HG02588 (cell line): ENCODE data around the gene IFNE.

Experiments used
- ATAC-seq: cut with Tn5 transposase; IDR thresholded peaks from one replicate; pipeline ENCODE4 v1.9.1; 2021; ENCODE audit warnings: mild to moderate bottlenecking, moderate library complexity; ENCODE audit not compliant: unreplicated experiment

IFNE gene, protein sequence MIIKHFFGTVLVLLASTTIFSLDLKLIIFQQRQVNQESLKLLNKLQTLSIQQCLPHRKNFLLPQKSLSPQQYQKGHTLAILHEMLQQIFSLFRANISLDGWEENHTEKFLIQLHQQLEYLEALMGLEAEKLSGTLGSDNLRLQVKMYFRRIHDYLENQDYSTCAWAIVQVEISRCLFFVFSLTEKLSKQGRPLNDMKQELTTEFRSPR

DNA sequence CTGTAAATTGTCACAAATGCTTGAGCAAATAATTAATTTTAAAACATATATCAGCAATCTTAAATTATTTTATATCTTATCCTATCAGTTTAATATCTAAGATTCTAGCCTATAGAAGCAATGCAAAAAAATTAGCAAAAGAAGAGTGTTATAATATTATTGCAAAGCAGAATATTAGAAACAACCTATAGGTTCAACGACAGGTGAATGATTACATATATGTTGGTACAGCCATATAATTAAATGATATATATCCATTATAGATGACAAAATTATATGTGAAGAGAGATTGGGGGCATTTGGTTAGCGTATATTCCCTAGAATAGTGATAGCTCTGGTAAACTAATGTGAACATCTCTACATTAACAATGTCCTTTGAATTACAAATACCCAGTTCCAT lies at the start of gene IFNE:
IFNE (minus strand) TSS at position 101 of the 400 bp plus-strand sequence. CDS start 619 bp downstream, outside the sequence.
- no peak for ATAC-seq

GRCh38 chr9:21528123-21528808 lies 46.2 kb upstream of the IFNE start:
- ATAC-seq = no peak

DNA sequence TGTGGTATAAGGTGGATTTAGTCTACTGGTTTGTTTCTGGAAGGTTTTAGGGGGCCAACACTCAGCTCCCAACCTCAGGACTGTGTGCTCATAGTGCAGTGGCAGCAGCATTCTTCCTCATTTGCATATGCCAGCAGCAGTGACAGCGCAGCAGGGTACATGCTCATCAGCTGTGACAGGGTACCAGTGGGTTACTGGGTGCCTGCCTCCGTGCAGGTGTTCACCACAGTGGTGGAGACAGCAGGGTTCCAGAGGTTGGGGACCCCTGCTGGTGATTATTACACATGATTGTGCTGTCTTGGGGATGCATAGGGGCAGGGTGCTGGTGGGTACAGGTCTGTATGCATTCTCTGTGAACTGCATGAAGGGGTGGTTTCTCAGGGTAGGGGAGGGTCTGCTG lies 45.5 kb upstream of the IFNE start:
- no peak for ATAC-seq

DNA sequence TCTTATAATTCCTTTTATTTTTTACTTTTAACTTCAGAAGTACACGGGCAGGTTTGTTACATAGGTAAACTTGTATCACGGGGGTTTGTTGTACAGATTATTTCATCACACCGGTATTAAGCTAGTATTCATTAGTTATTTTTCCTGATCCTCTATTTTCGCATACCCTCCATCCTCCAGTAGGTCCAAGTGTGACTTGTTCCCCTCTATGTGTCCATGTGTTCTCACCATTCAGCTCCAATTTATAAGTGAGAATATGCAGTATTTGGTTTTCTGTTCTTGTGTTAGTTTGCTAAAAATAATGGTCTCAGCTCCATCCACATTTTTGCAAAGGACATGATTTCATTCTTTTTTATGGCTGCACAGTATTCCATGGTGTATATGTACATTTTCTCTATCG lies 43.1 kb upstream of the IFNE start:
- ATAC-seq = no peak

DNA sequence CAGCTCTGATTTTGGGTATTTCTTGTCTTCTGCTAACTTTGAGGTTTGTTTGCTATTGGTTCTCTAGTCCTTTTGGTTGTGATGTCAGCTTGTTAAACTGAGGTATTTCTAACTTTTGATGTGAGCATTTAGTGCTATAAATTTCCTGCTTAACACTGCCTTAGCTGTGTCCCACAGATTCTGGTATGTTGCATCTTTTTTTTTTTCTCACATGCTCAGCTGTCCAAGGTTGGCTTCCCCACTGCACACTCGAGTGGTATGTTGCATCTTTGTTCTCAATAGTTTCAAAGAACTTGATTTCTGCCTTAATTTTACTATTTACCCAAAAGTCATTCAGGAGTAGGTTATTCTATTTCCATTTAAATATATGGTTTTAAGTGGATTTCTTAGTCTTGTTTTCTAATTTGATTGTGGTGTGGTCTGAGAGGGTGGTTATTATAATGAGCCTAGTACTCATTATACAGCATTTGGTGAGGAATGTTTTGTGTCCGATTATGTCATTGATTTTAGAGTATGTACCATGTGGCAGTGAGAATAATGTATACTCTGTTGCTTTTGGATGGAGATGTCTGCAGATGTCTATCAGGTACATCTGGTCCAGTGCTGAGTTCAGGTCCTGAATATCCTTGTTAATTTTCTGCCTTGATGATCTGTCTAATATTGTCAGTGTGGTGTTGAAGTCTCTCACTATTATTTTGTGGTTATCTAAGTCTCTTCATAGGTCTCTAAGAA lies 42.2 kb upstream of the IFNE start:
- ATAC-seq = no peak

DNA sequence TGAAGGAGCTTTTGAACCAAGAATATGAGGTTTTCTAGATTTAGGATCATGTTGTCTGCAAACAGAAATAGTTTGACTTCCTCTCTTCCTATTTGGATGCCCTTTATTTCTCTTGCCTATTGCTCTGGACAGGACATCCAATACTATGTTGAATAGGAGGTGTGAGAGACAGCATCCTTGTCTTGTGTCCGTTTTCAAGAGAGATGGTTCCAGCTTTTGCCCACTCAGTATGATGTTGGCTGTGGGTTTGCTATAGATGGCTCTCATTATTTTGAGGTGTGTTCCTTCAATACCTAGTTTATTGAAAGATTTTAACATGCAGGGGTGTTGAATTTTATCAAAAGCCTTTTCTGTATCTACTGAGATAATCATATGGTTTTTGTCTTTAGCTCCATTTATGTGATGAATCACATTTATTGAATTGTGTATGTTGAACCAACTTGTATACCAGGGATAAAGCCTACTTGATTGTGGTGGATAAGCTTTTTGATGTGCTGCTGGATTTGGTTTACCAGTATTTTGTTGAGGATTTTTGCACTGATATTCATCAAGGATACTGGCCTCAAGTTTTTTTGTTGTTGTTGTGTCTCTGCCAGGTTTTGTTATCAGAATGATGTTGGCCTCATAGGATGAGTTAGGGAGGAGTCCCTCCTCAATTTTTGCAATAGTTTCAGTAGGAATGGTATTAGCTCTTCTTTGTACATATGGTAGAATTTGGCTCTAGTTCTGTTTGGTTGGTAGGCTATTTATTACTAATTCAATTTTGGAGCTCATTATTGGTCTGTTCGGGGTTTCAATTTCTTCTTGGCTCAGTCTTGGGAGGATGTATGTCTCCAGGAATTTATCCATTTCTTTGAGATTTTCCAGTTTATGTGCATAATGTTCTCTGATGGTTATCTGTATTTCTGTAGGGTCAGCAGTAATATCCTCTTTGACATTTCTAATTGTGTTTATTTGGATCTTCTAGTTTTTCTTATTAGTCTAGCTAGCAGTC lies 41.2 kb upstream of the IFNE start:
- ATAC-seq = no peak

- ATAC-seq = no peak
Observed at GRCh38 chr9:21522348-21522747, 40.2 kb upstream of the IFNE start.

DNA sequence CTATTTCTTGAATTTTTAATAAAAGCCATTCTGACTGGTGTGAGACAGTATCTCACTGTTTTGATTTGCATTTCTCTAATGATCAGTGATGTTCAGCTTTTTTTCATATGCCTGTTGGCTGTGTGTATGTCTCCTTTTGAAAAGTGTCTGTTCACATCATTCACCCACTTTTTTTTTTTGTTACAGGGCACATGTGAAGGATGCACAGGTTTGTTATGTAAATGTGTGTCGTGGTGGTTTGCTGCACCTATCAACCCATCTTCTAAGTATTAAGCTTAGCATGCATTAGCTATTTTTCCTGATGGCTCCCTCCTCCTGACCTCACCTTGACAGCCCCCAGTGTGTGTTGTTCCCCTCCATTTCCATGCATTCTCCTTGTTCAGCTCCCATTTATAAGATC lies 39.3 kb upstream of the IFNE start:
- ATAC-seq = no peak

- ATAC-seq = no peak
Observed at GRCh38 chr9:21520501-21521228, 38.6 kb upstream of the IFNE start.

- ATAC-seq = no peak
Observed at GRCh38 chr9:21519855-21520434, 37.8 kb upstream of the IFNE start.

DNA sequence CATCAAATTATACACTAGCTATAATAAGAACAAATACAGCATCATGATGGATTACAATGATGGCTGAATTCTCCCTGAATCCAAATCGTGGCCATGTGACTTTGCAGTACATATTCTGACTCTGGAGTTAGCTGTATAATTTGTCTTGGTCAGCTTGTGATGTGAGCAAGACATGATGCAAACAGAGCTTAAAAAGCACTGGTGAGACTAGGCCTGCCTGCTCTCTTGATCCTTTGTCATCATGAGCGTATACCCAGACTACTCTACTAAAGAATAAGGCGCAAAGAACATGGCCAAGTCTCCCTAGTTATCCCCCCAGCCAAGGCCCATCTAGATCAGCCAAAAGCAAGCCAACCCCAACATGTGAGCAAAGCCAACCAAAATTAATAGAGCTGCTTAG lies 34.7 kb upstream of the IFNE start:
- no peak for ATAC-seq

DNA sequence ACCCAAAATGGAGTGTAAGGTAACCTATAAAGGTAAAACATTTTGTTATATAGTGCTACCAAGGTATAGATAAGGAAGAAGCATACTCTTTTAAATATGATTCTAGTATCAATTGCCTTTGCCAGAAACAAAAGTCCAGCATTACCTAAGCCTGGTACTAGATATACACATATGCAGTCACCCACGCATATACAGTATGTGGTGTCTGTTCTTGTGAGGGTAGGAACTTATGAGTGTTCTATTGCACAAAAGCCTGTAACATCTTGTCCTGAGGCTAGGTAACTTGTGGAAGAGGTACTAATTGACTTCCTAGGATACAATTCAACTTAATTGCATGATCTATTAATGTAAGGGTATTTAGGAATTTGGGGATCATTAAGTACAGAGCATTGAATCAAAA lies 31.3 kb upstream of the IFNE start:
- ATAC-seq = no peak

DNA sequence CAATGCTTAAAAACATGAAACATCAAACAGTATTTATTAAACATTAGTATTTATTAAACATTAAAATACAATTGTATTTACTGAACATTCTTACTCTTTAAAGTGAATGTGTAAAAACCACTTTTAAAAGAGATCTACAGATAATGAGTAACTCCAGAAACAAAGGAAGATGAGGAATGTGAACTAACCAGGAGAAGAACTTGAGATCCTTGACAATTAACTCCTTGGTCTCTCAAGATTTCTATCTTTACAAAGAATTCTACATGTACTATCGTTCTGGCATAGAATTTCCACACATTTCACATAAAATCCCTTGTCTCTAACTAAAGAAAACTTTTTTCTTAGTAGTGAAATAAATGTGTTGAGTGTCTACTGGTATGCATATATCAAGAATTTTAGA lies 28.7 kb upstream of the IFNE start:
- ATAC-seq = no peak

GRCh38 chr9:21507483-21507790 lies 25.3 kb upstream of the IFNE start:
- ATAC-seq = no peak

GRCh38 chr9:21506626-21507482 lies 24.7 kb upstream of the IFNE start:
- ATAC-seq = no peak

- ATAC-seq = no peak
Observed at GRCh38 chr9:21505425-21506179, 23.5 kb upstream of the IFNE start.

GRCh38 chr9:21504894-21505293 lies 22.8 kb upstream of the IFNE start:
- no peak for ATAC-seq

GRCh38 chr9:21504113-21504512 lies 22.0 kb upstream of the IFNE start:
- ATAC-seq = no peak
